COLO668 (cell line): ENCODE results near the gene PELI2.

ENCODE experiments used
- DNase-seq: peaks from one replicate; lab custom pipeline; 2025; ENCODE audit not compliant: unreplicated experiment; lab: John Stamatoyannopoulos, UW

The PELI2 gene

DNA sequence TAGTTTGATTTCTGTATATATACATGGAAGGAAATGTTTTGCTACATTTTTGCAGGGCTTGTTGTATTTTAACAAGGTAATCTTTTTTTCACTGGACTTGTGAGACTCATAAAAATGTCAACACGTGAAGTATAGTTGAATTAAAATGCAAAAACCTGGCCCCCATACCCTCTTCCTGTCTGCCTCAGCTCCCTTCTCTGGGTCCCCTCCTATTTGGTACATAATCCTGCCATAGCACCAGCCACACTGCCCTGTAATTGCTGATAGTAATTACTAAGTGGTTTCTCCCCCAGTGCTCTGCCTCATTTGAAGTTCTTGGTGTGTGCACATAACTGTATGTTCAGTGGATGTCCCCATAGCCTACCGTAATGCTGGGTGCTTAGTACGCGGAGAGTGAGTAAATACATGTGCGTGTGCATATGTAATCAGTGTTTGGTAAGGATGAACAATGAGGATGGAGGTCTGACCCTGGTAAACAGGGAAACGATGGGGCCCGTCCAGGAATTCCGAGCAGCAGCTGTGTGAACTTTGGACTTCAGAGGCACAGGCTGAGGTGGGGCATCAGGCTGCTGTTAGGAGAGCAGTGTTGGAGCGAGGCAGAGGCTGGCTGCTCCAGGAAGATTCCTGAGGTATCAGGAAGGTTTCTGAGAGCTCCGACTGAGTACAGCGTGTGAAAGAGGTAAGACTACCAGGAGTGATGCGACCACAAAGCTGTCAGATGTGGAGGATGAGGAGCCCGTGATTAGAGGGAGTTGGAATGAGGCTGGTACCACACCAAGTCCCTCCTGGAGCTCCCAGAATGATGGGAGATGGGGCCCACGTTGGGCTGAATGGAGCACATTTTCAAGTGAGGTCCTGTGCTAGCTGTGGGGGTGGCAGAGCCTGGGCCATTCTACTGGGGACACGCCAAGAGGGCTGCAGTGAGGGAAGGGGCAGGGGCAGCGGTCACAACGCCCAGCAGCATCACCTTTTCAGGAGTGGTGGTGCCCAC is 106.8 kb downstream of the PELI2 start:
- peak; percentile 91 for DNase-seq

DNA sequence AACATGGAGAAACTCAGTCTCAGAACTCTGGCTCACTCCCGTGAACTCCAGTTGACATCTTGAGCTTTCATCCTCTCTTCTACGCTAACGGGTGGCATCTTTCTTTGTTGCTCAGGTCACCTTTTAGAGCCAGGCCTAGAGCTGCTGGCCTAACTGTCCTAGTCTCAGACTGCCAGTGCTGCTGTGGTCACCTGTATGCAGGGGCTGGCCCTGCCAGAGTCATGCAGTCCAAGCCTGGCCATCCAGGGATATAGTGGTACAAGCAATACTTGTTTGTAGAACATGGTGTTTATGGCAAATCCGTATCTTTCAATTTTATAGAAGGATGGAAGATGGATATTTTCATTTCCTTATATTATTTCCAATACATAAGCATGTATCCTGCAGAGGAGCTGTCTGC is 117.2 kb downstream of the PELI2 start:
- no peak for DNase-seq

DNA sequence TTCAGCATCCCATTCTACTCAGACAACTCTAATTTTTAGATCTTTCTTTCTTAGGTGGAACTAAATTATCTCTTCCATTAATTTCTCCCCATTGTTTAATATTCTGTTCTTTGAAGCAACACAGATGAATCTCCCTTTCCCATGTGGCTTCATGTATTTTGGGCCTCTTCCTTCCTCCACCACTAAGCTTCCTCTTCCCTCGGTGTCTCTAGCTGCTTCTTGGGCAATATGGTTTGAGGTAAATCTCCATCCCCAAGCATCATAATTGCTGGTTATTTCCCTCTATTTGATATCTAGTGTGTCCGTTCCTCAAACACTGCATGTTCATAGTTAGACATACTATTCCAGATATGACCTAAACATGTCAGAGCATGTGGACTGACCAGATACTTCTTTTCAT is 119.2 kb downstream of the PELI2 start:
- DNase-seq: no peak

DNA sequence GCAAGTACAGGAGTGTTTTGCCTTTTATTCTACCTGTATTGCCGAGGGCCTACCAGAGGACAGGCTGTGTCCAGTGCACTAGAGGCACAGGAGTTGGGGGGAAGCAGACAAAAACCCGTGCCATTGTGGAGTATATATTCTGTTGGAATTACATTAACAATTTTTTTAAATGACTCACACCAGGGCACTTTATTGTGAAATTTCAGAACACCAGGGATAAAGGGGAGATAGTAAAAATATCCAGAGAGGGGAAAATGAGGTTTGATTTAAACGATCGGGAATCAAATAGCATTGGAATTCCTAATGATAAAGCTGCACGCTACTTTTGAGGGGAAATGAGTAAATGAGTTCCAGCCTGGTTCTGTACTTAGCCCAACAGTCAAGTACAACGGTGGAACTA is 123.2 kb downstream of the PELI2 start:
- no peak for DNase-seq

DNA sequence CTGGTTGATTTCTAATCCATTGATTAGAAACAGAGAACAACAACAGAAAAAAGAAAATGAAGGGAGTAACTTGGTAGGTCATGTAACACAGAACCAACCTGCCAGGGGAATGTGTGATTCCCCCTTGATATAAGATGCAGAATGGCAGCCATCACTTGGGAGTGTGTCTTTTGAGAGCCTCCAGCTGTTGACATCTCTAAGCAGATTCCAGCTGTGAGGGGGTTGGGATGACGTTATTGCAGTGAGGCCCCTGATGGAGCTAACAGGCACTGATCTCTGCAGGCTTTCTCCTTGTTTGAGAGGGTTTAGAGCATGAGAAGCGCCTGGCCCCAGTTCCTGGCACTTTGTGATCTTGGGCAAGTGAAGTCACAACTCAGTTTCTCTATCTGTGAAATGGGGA is 124.9 kb downstream of the PELI2 start:
- no peak for DNase-seq

DNA sequence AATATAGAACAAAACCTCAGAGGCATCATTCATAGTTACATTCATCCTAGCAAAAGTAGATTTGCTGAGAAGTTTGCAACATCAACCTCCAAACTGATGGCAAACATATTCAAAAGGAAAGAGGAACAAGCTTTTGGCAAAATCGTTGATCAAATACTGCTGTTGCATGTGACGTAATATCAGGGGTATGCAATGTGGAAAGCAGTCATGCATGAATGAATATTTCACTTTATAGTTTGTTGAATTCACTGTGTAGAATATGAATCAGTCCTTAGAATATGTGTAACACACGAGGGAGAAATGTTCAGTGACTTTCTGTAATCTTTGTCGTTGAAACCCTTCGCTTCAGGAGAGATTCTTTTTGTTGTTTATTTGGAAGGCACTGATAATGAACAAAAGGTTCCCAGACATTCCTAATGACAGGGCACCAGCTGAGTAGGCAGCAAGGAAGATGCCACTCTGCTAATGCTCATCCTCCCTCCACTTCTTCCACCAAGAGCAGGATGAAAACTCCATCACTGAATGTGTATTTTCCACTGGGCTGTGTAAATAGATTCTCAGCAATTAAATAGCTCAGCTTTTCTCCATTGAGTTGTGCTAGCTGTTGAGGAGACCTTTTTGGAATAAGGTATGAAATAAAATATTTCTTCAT is 126.1 kb downstream of the PELI2 start:
- no peak for DNase-seq

DNA sequence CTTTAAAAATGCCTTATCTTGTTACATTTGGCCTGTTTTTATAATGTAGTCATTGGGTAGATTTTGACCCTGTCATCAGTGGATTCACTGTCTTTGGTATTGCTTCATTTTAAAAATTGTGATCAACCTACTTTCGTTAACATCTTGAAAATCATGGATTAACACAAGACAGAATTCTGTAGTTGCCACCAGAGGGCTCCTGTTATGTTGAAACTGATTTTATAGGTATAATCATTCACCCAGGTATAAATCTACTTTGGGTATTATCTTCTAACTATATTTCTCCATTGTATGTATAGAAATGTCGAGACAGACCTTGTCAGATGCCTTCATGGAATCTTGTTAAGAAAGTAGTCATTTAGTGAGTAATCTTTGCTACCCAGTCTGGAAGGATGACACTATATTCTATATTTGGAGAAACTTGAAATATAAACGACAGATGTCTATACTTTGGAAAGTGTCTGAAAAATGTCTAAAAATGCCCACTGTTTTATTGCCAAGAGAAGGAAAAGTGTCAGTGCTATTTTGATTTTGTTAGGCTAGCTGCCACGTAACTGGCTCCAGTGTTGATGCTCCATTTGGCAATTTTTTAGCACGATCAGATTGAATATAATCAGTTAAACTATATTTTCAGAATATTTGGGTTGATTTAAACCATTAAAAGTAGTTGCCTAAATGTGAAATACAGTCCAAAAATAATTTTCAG is 129.4 kb downstream of the PELI2 start:
- no peak for DNase-seq

DNA sequence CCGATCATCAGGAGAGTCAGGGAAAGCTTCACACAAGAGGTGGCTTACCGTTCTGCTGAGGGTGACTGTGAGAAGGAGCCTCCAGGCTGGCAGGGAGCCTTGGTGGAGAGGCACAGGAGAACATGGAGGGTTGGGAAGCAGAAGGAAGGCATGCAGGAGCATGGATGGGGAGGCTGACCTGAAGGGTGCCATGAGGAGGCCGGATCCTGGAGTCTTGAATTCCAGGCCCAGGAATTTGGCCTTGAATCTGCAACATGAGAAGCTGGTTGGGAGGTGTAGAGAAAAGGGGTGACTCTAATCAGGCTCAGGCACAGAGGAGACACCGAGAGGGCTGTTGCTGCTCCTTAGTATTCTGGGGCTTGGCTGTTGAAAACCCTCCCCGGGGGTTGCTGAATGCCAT is 130.2 kb downstream of the PELI2 start:
- DNase-seq: no peak

DNA sequence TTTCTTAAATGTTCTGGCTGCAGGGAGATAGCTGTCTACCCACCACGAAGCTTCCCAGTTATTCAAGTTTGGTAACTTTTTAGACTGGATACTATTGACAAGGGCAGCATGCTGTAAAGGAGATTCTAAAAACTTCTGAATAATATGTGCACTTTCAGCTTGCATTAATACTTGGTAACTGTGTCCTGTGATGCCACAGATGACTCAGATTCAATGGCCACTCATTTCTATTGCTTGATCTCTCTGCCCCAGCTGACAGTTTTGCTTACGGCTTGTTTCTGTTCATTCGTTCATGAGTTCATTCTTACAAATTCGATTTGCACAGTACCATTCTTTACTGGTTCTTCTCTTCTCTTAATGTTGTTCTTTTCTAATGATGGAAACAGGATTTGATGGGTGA is 142.8 kb downstream of the PELI2 start:
- no peak for DNase-seq

DNA sequence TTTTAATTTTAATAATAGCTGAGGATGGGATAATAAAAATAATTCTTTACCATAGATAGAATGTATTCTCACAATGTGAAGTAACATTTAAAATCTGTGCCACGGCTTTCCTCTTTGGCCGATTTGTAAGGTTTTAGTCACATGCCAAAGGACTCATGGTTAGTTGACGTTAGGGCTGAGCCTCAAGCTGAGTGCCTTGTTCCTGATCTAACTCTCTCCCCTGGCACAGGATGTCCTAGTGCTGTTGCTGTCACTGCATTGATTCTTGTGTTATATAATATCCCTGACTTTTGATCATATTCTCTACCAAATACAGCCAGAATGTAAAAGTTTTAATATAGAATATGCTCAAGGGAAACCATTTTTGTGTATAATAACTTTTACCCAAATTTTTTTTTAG is 144.3 kb downstream of the PELI2 start:
- no peak for DNase-seq

DNA sequence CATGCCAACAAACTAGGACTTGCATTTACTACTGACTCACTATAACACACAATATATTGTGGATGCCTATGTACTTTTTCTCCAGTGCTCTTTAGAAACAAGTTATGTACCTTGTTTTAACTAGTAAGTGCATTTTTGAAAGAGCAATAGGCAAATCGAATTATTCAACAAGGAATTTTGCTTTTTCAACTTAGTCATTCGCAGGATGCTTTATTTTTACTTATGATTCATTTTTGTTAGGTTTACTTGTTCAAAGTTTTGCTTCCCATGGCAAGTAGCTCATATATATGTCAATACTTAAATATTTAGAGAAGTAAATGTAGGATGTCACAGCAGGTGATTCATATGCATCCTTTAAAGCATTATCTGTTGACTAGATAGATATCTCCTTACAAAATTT is 149.8 kb downstream of the PELI2 start:
- no peak for DNase-seq

DNA sequence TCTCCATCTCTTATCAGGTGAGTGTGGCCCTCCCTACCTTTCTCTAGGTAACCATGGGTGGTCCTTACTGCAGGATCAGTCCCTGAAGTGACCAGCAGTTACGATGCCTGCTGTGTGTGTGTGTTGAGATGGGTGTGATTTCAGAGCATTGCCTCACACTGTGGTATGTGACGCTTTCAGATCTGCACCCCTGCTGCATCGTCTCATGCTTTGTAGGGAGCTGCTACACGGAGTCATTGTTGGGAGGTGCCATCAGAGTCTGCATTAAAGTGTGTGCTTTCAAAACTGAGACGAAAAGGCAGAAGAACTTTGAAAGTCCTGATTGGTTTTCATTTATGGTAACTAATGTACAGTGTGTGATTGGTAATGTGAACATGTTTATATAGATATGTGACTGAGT is 150.5 kb downstream of the PELI2 start:
- no peak for DNase-seq

DNA sequence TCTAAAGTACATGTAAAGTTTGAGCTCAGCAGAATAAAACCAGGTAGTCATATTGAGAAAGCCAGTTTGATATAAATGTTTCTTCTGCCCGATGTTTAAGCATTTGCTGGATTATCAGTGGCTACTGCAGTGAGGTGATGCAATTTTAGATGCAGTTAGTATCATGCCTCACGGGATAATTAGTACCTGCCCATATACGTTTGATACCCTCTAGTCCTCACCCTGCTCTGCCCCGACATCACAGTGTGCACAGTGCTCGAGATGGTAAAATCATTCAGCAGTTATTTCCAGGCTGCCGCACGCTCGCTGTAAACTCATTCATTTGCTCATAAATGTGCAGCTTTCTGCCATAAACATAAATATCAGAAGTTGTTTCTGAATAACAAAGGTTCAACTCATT is 152.7 kb downstream of the PELI2 start:
- DNase-seq: no peak

DNA sequence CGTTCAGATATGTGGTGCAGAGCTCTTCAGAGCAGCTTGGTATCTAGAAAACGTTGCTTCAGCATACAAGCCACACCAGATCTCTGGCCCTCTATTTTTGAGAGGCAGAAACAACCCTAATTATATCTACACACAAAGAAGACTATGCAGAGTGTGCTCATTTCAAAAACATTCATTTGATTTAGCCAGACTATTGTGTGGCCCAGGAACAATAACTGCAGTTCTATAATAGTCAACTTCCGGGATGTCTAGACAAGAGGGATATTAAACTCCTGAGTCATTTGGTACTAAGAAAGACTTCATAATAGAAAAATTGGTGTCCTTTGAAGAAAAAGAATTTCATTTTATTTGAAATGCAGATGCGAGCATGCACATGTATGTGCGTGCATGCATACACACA is 153.8 kb downstream of the PELI2 start:
- DNase-seq: no peak

DNA sequence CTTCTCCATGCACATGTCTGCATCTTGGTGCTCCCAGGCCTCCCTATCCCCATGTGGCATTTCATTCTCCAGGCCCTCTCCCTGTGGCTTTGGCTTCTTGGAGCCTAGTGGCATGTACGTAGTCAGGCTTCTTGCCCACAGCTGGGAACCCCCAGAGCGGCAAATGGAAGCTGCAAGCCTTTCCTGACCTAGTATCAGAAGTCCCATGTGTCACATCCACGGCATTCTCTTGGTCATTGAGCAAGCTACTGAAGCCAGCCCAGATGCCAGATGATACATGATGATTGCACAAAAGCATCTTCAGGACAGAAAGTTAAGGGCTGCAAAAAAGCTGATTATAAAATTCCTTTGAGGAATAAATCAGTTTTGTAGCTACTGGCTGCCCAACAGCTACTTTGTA is 154.9 kb downstream of the PELI2 start:
- DNase-seq: no peak

DNA sequence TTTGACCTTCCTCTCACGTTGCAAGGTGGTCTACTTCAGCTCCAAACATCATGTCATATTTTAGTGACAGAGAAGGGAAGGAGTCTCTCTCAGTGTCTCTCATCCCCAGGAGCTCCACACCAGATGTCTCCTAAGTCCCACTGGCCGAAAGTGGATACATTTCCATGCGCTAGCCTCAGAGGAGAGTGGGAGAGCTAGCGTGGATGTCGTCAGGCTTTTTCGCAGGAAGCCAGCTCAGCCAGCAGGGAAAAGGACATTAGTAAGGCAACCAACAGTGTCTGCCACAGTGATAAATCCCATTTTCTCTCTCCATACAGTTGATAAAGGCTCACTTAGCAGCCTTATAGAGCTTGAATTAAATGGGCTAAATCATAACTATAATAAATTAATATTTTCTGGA is 155.7 kb downstream of the PELI2 start:
- DNase-seq: no peak

DNA sequence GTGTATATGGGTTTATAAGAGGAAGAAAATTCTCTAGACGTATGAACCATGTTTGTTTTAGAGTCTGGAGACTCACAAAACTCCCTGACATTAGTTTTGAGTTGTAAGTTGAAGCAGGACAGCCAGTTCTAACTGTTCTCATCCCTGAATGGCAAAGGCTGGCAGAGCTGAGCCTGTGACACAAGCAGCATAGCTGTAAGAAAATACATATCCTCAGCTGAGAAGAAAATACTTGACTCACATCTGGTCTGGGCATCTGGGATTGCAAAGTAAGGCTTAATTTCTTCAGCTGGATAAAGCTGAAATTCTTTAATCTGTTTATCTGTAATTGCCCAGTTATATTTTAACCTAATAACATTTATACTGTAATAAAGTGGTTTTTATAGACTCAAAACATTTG is 156.3 kb downstream of the PELI2 start:
- no peak for DNase-seq

DNA sequence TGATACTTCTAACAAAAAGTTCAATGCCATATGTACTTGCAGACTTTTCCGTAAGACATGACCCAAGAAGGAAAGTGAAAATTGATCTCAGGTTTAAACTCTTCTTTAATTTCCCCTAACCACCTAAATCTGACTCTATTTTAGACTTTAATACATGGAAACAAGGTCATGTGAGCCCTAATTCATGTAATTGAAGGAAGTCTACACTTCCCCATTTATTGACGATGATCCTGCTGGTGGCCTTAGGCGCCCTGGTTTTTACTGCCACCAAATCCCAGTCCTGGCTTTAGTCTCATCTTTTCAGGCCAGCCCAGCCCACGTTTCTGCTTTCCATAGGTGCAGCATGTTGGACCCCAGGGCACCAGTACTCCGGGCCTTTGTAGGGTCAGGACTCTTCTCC is 157.9 kb downstream of the PELI2 start:
- DNase-seq: no peak

DNA sequence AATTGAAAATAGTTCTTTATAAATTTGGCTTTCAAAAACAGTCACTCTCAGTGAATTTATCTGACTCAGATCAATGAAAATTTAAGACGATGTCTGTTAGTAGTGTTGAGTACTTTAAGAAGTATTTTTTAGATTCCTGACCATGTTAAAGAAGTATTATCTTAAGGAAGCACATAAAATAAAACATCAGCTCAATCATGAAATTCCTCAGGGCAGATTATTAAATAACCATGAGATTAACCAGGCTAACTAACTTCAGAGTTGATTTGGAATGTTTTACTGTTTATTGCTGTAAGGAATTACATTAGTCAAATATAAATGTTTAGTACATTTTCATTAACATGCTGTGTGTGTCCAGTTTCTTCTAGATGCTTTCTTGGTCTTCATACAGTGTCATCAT is 160.2 kb downstream of the PELI2 start:
- no peak for DNase-seq

DNA sequence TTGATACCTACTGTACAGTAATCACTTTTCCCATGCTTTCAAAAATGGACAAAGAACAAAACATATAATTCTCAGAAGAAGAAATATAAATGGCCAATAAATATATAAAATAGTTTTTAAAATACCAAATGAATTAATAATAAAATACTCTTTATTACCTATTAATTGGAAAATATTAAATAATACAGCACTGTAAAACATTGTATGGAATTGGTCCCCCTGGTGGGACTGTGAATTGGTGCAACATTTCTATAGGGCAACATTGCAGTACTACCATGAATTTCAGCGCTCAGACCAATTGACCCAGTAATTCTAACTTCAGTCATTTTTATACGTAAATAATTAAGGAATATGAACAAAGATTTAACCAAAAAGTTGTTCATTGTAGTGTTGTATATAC is 162.6 kb downstream of the PELI2 start:
- no peak for DNase-seq

DNA sequence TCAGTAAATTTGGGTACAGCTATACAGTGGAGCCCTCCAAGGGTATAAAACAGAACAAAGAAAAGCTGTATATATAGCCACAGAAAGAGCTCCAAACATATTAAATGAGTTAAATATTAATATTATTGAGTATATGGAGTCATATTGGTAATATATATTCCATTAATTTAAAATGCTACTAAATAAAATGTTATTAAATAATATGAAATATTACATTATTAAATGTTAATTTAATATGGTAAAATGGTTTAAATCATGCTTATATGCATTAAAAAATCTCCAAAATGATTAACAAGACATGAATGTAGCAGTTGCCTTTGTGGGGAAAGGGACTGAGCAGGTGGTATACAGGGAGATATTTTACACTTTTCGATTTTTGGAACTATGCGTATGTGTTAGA is 164.0 kb downstream of the PELI2 start:
- DNase-seq: no peak

DNA sequence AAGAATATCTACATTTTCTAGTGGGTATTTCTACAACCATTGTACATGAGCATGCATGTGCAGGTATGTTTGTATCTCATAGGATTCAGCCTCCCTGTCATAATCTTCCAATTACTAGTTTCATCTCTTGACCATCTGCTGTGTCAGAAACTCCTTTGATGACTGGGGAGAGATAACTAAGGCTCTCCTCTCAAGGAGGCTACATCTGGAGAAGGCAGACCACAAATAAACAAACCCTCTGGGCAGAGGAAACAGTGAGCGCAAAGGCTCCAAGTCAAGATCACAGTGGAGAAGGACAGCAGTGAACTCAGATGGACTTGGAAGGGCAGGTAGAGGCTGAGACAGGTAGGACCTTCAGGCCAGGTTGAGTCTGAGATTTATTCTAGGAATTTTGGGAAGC is 166.4 kb downstream of the PELI2 start:
- no peak for DNase-seq
